HG03432 (cell line): ENCODE data around the gene SH2B3.

Source experiments
- ATAC-seq: cut with Tn5 transposase; IDR thresholded peaks from one replicate; pipeline ENCODE4 v1.9.1; 2021; ENCODE audit warnings: mild to moderate bottlenecking, moderate library complexity; ENCODE audit not compliant: unreplicated experiment

The SH2B3 gene

GRCh38 chr12:111442301-111443045, 36.8 kb downstream of the SH2B3 start:
- no peak for ATAC-seq

GRCh38 chr12:111443086-111443485, 37.4 kb downstream of the SH2B3 start:
- ATAC-seq: no peak

GRCh38 chr12:111443586-111443985, 37.9 kb downstream of the SH2B3 start:
- ATAC-seq: no peak

DNA sequence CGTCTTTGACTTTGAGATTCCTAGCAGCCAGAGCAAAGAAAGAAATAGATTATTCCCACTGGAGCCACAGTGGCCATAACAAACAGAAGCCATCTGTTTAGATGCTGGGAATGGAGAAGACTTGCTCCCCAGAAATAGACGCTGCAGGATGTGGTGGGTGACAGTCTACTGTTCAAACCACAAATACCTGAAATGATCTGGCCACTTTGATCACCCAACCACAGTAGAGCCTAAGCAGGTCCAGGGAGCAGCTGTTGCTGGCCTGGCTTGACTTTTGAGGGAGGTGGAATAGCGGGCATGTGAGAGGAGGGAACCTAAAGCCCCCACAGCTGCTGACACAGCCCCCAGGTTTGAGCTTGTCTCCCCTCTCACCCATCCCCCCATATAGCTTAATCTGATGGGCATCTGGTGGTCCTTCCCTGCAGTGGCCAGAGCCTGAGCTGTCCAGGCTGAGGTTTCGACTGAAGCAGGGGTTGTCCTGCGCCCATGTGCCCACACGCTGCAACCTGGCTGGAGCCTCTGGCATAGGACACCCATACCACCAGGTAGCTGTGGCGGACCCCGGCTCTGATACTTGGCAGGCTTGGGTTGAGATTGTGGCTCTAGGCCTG, 38.7 kb downstream of the SH2B3 start:
- peak; percentile 44 for ATAC-seq

DNA sequence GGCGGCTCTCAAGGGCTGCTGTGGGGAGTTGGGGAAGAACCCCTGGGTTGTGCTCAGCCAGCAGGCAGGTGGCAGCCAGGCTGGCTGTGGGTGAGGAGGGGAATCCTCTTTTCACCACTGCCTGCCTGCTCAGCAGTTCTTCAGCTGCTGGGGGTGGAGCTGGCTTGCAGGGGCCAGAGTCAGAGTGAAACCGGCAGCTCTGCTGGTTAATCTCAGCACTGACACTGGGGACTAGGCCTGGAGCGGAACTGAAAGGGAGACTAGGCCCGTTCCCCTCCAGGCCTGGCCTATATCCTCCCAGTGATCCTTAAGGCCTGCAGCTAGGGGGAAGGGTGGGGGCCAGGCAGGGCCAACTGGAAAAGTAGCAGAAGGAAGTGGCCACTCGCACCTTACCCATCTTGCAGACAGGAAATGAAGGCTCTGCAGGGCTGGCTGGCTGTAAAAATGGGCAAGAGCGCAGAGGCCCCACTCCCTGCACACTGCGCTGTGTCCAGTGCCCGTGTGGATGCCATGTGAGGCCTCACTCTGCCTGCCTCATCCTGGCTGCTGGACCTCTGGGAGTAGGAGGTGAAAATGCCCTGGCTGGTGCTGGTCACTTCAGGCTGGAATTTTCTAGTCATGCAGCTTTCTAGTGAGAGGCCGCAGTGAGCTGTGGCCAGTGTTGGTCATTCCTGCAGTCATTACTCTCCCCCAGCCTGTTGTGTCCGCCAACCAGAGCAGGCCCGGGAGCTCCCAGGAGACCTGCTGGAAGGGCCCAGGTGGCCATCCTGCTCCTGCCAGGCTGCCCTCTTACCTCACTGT, 39.4 kb downstream of the SH2B3 start:
- ATAC-seq: peak; percentile 87

GRCh38 chr12:111445726-111446581, 40.2 kb downstream of the SH2B3 start:
- ATAC-seq: no peak

GRCh38 chr12:111446631-111447570, 41.2 kb downstream of the SH2B3 start:
- no peak for ATAC-seq

GRCh38 chr12:111447571-111448265, 42.0 kb downstream of the SH2B3 start:
- no peak for ATAC-seq

- no peak for ATAC-seq
These were observed 42.6 kb downstream of the SH2B3 start for GRCh38 chr12:111448266-111448830.

DNA sequence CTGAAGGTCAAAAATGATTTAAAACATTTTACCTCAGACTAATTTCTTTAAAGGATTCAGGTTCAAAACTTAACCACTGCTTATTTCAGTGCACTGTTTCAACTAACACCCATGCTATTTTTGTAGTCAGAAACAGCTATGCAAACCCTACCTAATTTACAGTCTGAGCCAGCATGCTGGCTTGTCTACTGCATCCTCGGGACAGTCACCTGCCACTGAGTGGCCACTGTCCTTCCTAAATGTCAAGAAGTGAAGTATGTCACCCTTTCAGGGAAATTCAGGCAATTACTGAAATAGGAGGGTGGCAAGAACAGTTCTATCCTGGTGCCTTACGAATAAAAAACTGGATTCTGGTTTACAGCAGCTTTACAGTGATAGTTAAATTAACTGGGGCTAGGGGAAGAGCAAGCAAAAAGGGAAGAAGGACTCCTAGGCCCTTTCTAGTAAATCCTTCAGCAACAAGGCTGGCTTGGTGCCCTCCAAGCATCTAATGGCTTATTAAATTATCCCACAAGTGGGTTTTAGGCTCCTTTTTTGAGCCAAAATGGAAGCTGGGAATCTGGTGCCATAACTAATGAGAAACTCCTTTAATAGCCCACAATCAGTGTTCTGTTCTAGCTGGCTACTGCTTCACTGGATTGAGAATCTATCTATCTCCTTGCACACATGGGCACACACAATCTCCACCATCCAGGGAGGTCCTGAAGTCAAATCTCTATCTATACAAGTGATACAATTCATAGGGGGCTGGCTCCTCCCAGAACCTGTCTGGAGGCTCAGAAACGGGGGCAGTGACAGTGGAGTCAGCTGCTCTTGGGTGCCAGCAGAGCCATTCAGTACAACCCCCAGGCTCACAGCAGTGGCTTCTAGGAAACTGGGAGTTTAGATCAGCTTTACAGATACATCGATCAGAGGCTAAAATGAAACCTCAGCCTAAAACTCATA, 43.4 kb downstream of the SH2B3 start:
- no peak for ATAC-seq

DNA sequence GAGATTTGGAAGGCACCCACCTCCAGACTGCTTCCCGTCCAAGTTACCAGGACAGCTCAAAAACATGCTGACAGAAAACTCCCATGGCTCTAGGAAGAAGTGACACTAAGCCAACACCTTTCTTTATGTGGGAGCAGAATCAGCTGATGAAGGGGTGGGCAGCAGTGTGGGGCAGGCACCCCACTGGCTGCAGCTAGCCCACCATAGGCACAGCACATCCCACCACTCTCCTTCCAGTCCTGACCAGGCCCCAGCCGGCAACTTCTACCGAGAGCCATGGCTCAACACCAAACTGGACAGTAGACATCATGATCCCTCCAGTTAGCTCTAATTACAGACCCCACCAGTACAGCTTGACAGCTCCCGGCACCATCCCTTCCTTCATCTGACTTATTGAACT, 45.0 kb downstream of the SH2B3 start:
- ATAC-seq: no peak

DNA sequence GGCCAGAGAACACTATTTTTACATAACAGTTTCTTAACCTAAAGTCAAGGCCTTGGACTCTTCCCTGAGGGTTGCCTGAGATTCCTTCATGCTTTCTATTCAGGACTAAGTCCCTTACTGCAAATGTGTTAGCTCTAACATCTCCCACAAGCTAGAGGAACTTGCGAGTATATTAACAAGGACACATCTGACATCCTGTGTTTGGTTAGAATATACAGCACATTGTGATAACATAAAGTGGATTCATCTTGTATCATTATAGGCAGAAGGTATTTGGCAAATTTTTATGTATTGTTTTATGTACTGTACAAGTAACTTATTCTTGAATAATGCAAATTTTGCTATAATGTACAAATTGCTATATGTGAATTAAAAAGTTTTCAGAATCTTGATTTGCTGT, 45.5 kb downstream of the SH2B3 start:
- ATAC-seq: no peak

DNA sequence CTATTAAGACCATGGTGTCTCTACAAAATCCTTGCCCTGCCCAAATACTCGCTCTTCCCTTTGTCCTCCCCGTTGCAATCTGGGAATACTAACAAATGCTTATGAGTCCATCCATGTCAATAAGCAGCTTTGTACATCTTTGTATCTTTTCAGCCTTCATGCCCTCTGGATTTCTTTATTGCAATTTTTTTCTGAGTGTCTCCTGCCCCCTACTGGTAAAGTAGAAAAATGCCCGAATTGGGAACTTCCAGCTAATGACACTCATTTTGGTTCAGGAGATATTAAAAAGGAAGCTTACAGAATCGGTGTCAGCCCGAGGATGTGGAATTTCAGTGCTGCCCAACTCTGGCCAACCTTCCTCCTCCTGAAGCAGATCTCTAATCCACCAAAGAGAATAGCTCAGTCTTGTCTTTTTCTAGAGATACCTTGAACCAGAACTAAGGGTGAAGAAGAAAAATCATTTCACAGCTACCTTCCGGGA, 46.0 kb downstream of the SH2B3 start:
- ATAC-seq: no peak

DNA sequence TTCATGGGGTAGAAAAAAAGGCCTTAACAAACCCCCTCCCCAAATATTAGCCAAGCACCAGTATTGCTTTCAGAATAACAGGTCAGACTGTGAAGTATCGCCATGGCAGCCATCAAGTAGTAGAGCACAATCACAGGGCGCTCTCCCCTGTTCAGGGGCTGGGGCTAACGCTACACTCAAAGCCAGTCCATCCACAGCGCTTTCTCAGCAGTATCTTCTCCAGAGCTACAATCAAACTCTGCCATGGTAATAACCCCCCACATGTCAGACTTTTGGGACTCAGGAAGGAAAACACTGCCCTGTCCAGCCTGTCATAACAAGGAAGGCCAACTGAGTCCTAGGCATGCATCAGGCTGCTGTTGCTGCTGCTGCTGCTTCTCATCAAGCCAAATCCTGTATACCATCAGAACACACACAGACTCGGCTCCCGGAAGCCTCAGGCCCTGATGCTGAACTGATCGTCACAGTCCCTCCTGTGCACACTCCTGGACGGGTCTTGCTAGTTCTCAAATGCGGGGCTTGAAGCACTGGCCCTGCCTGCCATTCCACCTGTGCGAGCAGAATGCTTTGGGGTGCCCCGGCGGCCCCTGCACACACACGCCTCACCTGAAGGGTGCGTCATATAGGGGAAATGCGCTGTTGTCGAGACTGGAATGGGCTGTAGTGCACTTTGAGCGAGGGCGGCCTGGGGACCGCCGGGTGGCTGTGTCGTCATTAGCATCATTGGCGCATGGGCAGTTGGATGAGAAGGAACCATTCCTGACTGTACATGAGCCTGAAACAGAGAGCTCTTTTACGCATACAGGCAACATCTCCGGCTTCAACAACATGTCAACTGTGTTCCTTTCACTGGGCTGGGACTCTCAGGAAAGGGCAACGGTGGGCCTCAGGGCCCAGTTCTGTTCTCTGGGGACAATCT, 47.6 kb downstream of the SH2B3 start:
- ATAC-seq: no peak

- ATAC-seq: no peak
These were observed 48.6 kb downstream of the SH2B3 start for GRCh38 chr12:111454311-111454710.

- no peak for ATAC-seq
These were observed 49.2 kb downstream of the SH2B3 start for GRCh38 chr12:111454716-111455447.
